ENCODE data around the gene SEPTIN8.

SEPTIN8 gene

GRCh38 chr5:132777209-132778069 lies at the start of gene SEPTIN8:
TSS of gene SEPTIN8 (minus strand) at chr5:132777239. CDS start at chr5:132777137, 102 bp downstream.
- no peaks in the 10 kb centered on the region for H3K9me3 Mint-ChIP-seq
- peak within 1 kb of the TSS; percentile 81 for H3K4me3 Mint-ChIP-seq
- H3K27me3 Mint-ChIP-seq (ENCODE audit: low read depth): peaks cover 56% of the 10 kb centered on the region
- H3K27ac Mint-ChIP-seq: peak within 1 kb of the TSS; percentile 26
- peaks cover 31% of the 10 kb centered on the region for H3K4me1 Mint-ChIP-seq (ENCODE audit: low read depth)
- H3K36me3 Mint-ChIP-seq (ENCODE audit: low read depth): no peaks in the 10 kb centered on the region

GRCh38 chr5:132826424-132827082 lies 49.5 kb upstream of the SEPTIN8 start:
- Mint-ChIP-seq H3K27ac (no peak overlapping the region), H3K4me3 (peak overlapping the region; percentile 29)

GRCh38 chr5:132825834-132826391 lies 48.9 kb upstream of the SEPTIN8 start:
- no peaks in the 10 kb centered on the region for H3K9me3 Mint-ChIP-seq
- peaks cover 23% of the 10 kb centered on the region for H3K4me1 Mint-ChIP-seq (ENCODE audit: low read depth)
- peaks cover 69% of the 10 kb centered on the region for H3K27me3 Mint-ChIP-seq (ENCODE audit: low read depth)
- H3K27ac Mint-ChIP-seq: no peak overlapping the region
- H3K36me3 Mint-ChIP-seq (ENCODE audit: low read depth): peaks cover 2% of the 10 kb centered on the region
- H3K4me3 Mint-ChIP-seq: no peak overlapping the region

More at GRCh38 chr5:132826424-132827082, 49.5 kb upstream of the SEPTIN8 start:
- no peaks in the 10 kb centered on the region for H3K9me3 Mint-ChIP-seq
- peaks cover 27% of the 10 kb centered on the region for H3K4me1 Mint-ChIP-seq (ENCODE audit: low read depth)
- peaks cover 2% of the 10 kb centered on the region for H3K36me3 Mint-ChIP-seq (ENCODE audit: low read depth)
- H3K27me3 Mint-ChIP-seq (ENCODE audit: low read depth): peaks cover 72% of the 10 kb centered on the region

GRCh38 chr5:132825033-132825833 lies 48.2 kb upstream of the SEPTIN8 start:
- no peaks in the 10 kb centered on the region for H3K9me3 Mint-ChIP-seq
- H3K27ac Mint-ChIP-seq: no peak overlapping the region
- peaks cover 2% of the 10 kb centered on the region for H3K36me3 Mint-ChIP-seq (ENCODE audit: low read depth)
- H3K27me3 Mint-ChIP-seq (ENCODE audit: low read depth): peaks cover 70% of the 10 kb centered on the region
- peaks cover 23% of the 10 kb centered on the region for H3K4me1 Mint-ChIP-seq (ENCODE audit: low read depth)
- H3K4me3 Mint-ChIP-seq: peak overlapping the region; percentile 48

- Mint-ChIP-seq H3K9me3 (no peaks in the 10 kb centered on the region), H3K4me3 (peak overlapping the region; percentile 48), H3K36me3 (ENCODE audit: low read depth) (peaks cover 2% of the 10 kb centered on the region), H3K4me1 (ENCODE audit: low read depth) (peaks cover 20% of the 10 kb centered on the region), H3K27ac (no peak overlapping the region), H3K27me3 (ENCODE audit: low read depth) (peaks cover 68% of the 10 kb centered on the region)
These were observed 47.4 kb upstream of the SEPTIN8 start for GRCh38 chr5:132824426-132824825.

- peaks cover 65% of the 10 kb centered on the region for H3K27me3 Mint-ChIP-seq (ENCODE audit: low read depth)
These were observed 46.5 kb upstream of the SEPTIN8 start for GRCh38 chr5:132823481-132824050.

GRCh38 chr5:132822650-132823480 lies 45.8 kb upstream of the SEPTIN8 start:
- Mint-ChIP-seq H3K4me1 (ENCODE audit: low read depth) (peaks cover 20% of the 10 kb centered on the region), H3K36me3 (ENCODE audit: low read depth) (peaks cover 4% of the 10 kb centered on the region), H3K27me3 (ENCODE audit: low read depth) (peaks cover 59% of the 10 kb centered on the region), H3K4me3 (peak overlapping the region; percentile 25), H3K9me3 (no peaks in the 10 kb centered on the region), H3K27ac (no peak overlapping the region)

More at GRCh38 chr5:132823481-132824050, 46.5 kb upstream of the SEPTIN8 start:
- peaks cover 20% of the 10 kb centered on the region for H3K4me1 Mint-ChIP-seq (ENCODE audit: low read depth)
- H3K27ac Mint-ChIP-seq: no peak overlapping the region
- H3K36me3 Mint-ChIP-seq (ENCODE audit: low read depth): peaks cover 4% of the 10 kb centered on the region
- H3K4me3 Mint-ChIP-seq: no peak overlapping the region
- H3K9me3 Mint-ChIP-seq: no peaks in the 10 kb centered on the region

- Mint-ChIP-seq H3K4me1 (ENCODE audit: low read depth) (peaks cover 15% of the 10 kb centered on the region), H3K9me3 (no peaks in the 10 kb centered on the region), H3K4me3 (no peak overlapping the region), H3K36me3 (ENCODE audit: low read depth) (peaks cover 4% of the 10 kb centered on the region), H3K27ac (no peak overlapping the region), H3K27me3 (ENCODE audit: low read depth) (peaks cover 53% of the 10 kb centered on the region)
These were observed 44.8 kb upstream of the SEPTIN8 start for GRCh38 chr5:132821791-132822190.

- Mint-ChIP-seq H3K27me3 (ENCODE audit: low read depth) (peaks cover 52% of the 10 kb centered on the region), H3K9me3 (no peaks in the 10 kb centered on the region), H3K27ac (no peak overlapping the region), H3K4me1 (ENCODE audit: low read depth) (peaks cover 15% of the 10 kb centered on the region), H3K4me3 (no peak overlapping the region), H3K36me3 (ENCODE audit: low read depth) (peaks cover 4% of the 10 kb centered on the region)
These were observed 44.3 kb upstream of the SEPTIN8 start for GRCh38 chr5:132821350-132821749.

GRCh38 chr5:132820162-132820754 lies 43.2 kb upstream of the SEPTIN8 start:
- H3K4me3 Mint-ChIP-seq: no peak overlapping the region
- peaks cover 53% of the 10 kb centered on the region for H3K27me3 Mint-ChIP-seq (ENCODE audit: low read depth)

GRCh38 chr5:132819468-132819867 lies 42.4 kb upstream of the SEPTIN8 start:
- peaks cover 50% of the 10 kb centered on the region for H3K27me3 Mint-ChIP-seq (ENCODE audit: low read depth)
- H3K36me3 Mint-ChIP-seq (ENCODE audit: low read depth): peaks cover 4% of the 10 kb centered on the region
- no peaks in the 10 kb centered on the region for H3K9me3 Mint-ChIP-seq
- no peak overlapping the region for H3K27ac Mint-ChIP-seq
- H3K4me3 Mint-ChIP-seq: no peak overlapping the region
- H3K4me1 Mint-ChIP-seq (ENCODE audit: low read depth): peaks cover 12% of the 10 kb centered on the region

More at GRCh38 chr5:132820162-132820754, 43.2 kb upstream of the SEPTIN8 start:
- Mint-ChIP-seq H3K36me3 (ENCODE audit: low read depth) (peaks cover 4% of the 10 kb centered on the region), H3K4me1 (ENCODE audit: low read depth) (peaks cover 15% of the 10 kb centered on the region), H3K9me3 (no peaks in the 10 kb centered on the region), H3K27ac (no peak overlapping the region)

GRCh38 chr5:132817011-132817410 lies 40.0 kb upstream of the SEPTIN8 start:
- Mint-ChIP-seq H3K4me3 (no peak overlapping the region), H3K36me3 (ENCODE audit: low read depth) (peaks cover 4% of the 10 kb centered on the region), H3K27ac (no peak overlapping the region), H3K27me3 (ENCODE audit: low read depth) (peaks cover 52% of the 10 kb centered on the region), H3K4me1 (ENCODE audit: low read depth) (peaks cover 13% of the 10 kb centered on the region), H3K9me3 (no peaks in the 10 kb centered on the region)

GRCh38 chr5:132816554-132816953 lies 39.5 kb upstream of the SEPTIN8 start:
- Mint-ChIP-seq H3K4me1 (ENCODE audit: low read depth) (peaks cover 11% of the 10 kb centered on the region), H3K4me3 (no peak overlapping the region), H3K27ac (no peak overlapping the region), H3K9me3 (no peaks in the 10 kb centered on the region), H3K27me3 (ENCODE audit: low read depth) (peaks cover 52% of the 10 kb centered on the region), H3K36me3 (ENCODE audit: low read depth) (peaks cover 3% of the 10 kb centered on the region)
